H9 (cell line): ENCODE data around the gene ZNF200. TPM values are rescaled to one million over a fixed set of nuclear protein-coding genes. Genes with fewer than 3 reads are reported as not detected.

Source experiments
- DNase-seq: peaks from one replicate; pipeline ENCODE4 v3.0.0-alpha.2; 2017
- H2AFZ ChIP-seq: one replicate; pipeline ENCODE4 v1.6.1; 2013; ENCODE audit warnings: mild to moderate bottlenecking, low read length, control low read depth, moderate library complexity
- H2AK5ac ChIP-seq: 2 replicates; pipeline ENCODE4 v1.6.1; 2013; ENCODE audit warnings: low read length, control low read depth, mixed read lengths; ENCODE audit not compliant: insufficient read length
- H2BK120ac ChIP-seq: one replicate; pipeline ENCODE4 v1.6.1; 2013; ENCODE audit warnings: low read depth, mild to moderate bottlenecking, low read length, control low read depth, inconsistent platforms; ENCODE audit not compliant: poor library complexity, severe bottlenecking
- H2BK12ac ChIP-seq: 2 replicates; pipeline ENCODE4 v1.6.1; 2013; ENCODE audit warnings: low read length, control low read depth, mixed read lengths, low read depth; ENCODE audit not compliant: insufficient read length
- H2BK15ac ChIP-seq: 2 replicates; pipeline ENCODE4 v1.6.1; 2013; ENCODE audit warnings: low read depth, low read length, control low read depth
- H2BK20ac ChIP-seq: one replicate; pipeline ENCODE4 v1.6.1; 2013; ENCODE audit warnings: low read depth, mild to moderate bottlenecking, low read length, control low read depth, inconsistent platforms; ENCODE audit not compliant: poor library complexity, severe bottlenecking
- H2BK5ac ChIP-seq: 2 replicates; pipeline ENCODE4 v1.6.1; 2013; ENCODE audit warnings: low read length, control low read depth, mixed read lengths; ENCODE audit not compliant: insufficient read length
- H3K14ac ChIP-seq: 2 replicates; pipeline ENCODE4 v1.6.1; 2013; ENCODE audit warnings: low read length, control low read depth; ENCODE audit not compliant: insufficient read depth
- H3K18ac ChIP-seq: 2 replicates; pipeline ENCODE4 v1.6.1; 2013; ENCODE audit warnings: low read depth, mild to moderate bottlenecking, mixed read lengths, low read length, control low read depth; ENCODE audit not compliant: insufficient read length
- H3K23ac ChIP-seq: 2 replicates; pipeline ENCODE4 v1.6.1; 2013; ENCODE audit warnings: low read length, control low read depth, mixed read lengths, low read depth; ENCODE audit not compliant: insufficient read length
- H3K23me2 ChIP-seq: 2 replicates; pipeline ENCODE4 v1.6.1; 2013; ENCODE audit warnings: low read depth, mild to moderate bottlenecking, mixed read lengths, low read length, control low read depth; ENCODE audit not compliant: insufficient read length, poor library complexity, severe bottlenecking
- H3K27ac ChIP-seq: 2 replicates; pipeline ENCODE4 v1.5.1; 2013; ENCODE audit warnings: low read length, control low read depth, mixed read lengths, low read depth; ENCODE audit not compliant: insufficient read length
- H3K27me3 ChIP-seq: 2 replicates; pipeline ENCODE4 v1.6.1; 2013; ENCODE audit warnings: low read length, control low read depth, inconsistent platforms; ENCODE audit not compliant: insufficient read depth
- H3K4ac ChIP-seq: 2 replicates; pipeline ENCODE4 v1.6.1; 2013; ENCODE audit warnings: low read depth, mild to moderate bottlenecking, control low read depth, inconsistent platforms, low read length, moderate library complexity
- H3K4me1 ChIP-seq: 2 replicates; pipeline ENCODE4 v1.6.1; 2013; ENCODE audit warnings: low read length, control low read depth, inconsistent platforms; ENCODE audit not compliant: insufficient read depth
- H3K4me2 ChIP-seq: 2 replicates; pipeline ENCODE4 v1.6.1; 2013; ENCODE audit warnings: low read length, control low read depth, mixed read lengths; ENCODE audit not compliant: insufficient read length, insufficient read depth
- H3K56ac ChIP-seq: 2 replicates; pipeline ENCODE4 v1.6.1; 2013; ENCODE audit warnings: low read depth, mild to moderate bottlenecking, mixed read lengths, low read length, control low read depth; ENCODE audit not compliant: insufficient read length
- H3K79me1 ChIP-seq: 2 replicates; pipeline ENCODE4 v1.6.1; 2013; ENCODE audit warnings: low read depth, mild to moderate bottlenecking, moderate library complexity, low read length, control low read depth, inconsistent platforms; ENCODE audit not compliant: insufficient read depth, poor library complexity, severe bottlenecking
- H3K79me2 ChIP-seq: 2 replicates; pipeline ENCODE4 v1.6.1; 2013; ENCODE audit warnings: low read length, control low read depth, inconsistent platforms; ENCODE audit not compliant: insufficient read depth
- H3K9ac ChIP-seq: 2 replicates; pipeline ENCODE4 v1.6.1; 2013; ENCODE audit warnings: low read length, control low read depth, mixed read lengths; ENCODE audit not compliant: insufficient read length; ENCODE audit errors: extremely low read depth
- H3K9me3 ChIP-seq: one replicate; pipeline ENCODE4 v1.6.1; 2013; ENCODE audit warnings: low read depth, low read length, inconsistent platforms; ENCODE audit not compliant: control insufficient read depth
- H3T11ph ChIP-seq: one replicate; pipeline ENCODE4 v1.6.1; 2013; ENCODE audit warnings: mild to moderate bottlenecking, low read length, control low read depth, inconsistent platforms
- H4K20me1 ChIP-seq: one replicate; pipeline ENCODE4 v1.6.1; 2013; ENCODE audit not compliant: control insufficient read depth, insufficient read length, insufficient read depth
- H4K5ac ChIP-seq: 2 replicates; pipeline ENCODE4 v1.6.1; 2013; ENCODE audit warnings: low read depth, mild to moderate bottlenecking, mixed read lengths, low read length, control low read depth; ENCODE audit not compliant: insufficient read length
- H4K8ac ChIP-seq: replicated peaks from 2 replicates; pipeline ENCODE4 v1.6.1; 2013; ENCODE audit warnings: low read length, control low read depth, mixed read lengths, low read depth; ENCODE audit not compliant: insufficient read length
- H4K91ac ChIP-seq: 2 replicates; pipeline ENCODE4 v1.6.1; 2013; ENCODE audit warnings: low read depth, mild to moderate bottlenecking, moderate library complexity, mixed read lengths, low read length, control low read depth; ENCODE audit not compliant: insufficient read length
- H3K27ac Mint-ChIP-seq, 3 experiments: 2 replicates in 2 of 3; 3 replicates in 1 of 3; pipeline ENCODE4 v1.8.0; 2020 to 2021; ENCODE audit warnings: mixed read lengths in 3 of 3, mild to moderate bottlenecking in 1 of 3, moderate library complexity in 1 of 3
- H3K27me3 Mint-ChIP-seq: 2 replicates; pipeline ENCODE4 v1.8.0; 2021; ENCODE audit warnings: low read depth, mild to moderate bottlenecking, moderate library complexity, mixed read lengths
- H3K36me3 Mint-ChIP-seq, 3 experiments: 2 replicates in 2 of 3; 3 replicates in 1 of 3; pipeline ENCODE4 v1.8.0; 2020 to 2021; ENCODE audit warnings: low read depth in 3 of 3, mixed read lengths in 3 of 3; ENCODE audit not compliant: insufficient read depth in 1 of 3
- H3K4me1 Mint-ChIP-seq, 2 experiments: 2 replicates each; pipeline ENCODE4 v1.8.0; 2020; ENCODE audit warnings: mixed read lengths in 2 of 2
- H3K4me3 Mint-ChIP-seq, 2 experiments: 2 replicates in 1 of 2; 3 replicates in 1 of 2; pipeline ENCODE4 v1.8.0; 2020 to 2021; ENCODE audit warnings: mild to moderate bottlenecking in 2 of 2, mixed read lengths in 2 of 2, moderate library complexity in 1 of 2
- H3K9me3 Mint-ChIP-seq, 2 experiments: 2 replicates in 1 of 2; 3 replicates in 1 of 2; pipeline ENCODE4 v1.8.0; 2020; ENCODE audit warnings: mild to moderate bottlenecking in 2 of 2, mixed read lengths in 2 of 2, moderate library complexity in 1 of 2
- WGBS: extraction: QIAGEN DNeasy Blood & Tissue Kit; methylation state at CpG from one replicate; pipeline ENCODE4 v1.1.7; 2013; ENCODE audit warnings: missing lambda C conversion rate, low lambda C conversion rate, mixed read lengths; ENCODE audit not compliant: insufficient read length; ENCODE audit errors: extremely low coverage; 5-methylcytosine and 5-hydroxymethylcytosine counted together
- total RNA-seq: library from RNA; stranded (reverse); gene quantifications from 2 replicates; pipeline ENCODE4 v1.2.1, GENCODE V29; 2021
- TF ChIP-seq, protein P1 (sequence below): fragments of 200-600 bp; sonication (generic); conservative IDR thresholded peaks from 3 replicates; pipeline ENCODE4 v1.8.0; 2021; ENCODE audit warnings: antibody characterized with exemption, mild to moderate bottlenecking

ZNF200 gene
- total RNA-seq, 1 experiment from 2014 or later, result 14.9 TPM

DNA sequence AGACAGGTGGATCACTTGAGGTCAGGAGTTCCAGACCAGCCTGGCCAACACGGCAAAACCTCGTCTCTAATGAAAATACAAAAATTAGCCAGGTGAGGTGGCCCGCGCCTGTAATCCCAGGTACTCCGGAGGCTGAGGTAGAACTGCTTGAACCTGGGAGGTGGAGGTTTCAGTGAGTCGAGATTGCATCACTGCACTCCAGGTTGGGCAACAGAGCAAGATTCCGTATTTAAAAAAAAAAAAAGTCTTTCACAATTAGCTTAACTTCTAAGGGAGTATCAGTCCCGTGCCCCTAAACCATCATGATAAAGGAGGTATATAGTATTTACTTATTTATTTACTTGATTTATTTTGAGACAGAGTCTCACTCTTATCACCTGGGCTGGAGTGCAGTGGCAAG lies 24.9 kb upstream of the ZNF200 start:
- Histone ChIP-seq H4K5ac (no peak overlapping the region), H3K18ac (no peak overlapping the region), H2BK5ac (no peak overlapping the region), H4K8ac (no peak overlapping the region), H3K9ac (no peak overlapping the region), H3T11ph (no peak overlapping the region), H3K4ac (no peak overlapping the region), H2AFZ (no peak overlapping the region), H3K79me2 (no peaks in the 10 kb centered on the region), H2BK15ac (no peak overlapping the region), H3K9me3 (peaks cover 7% of the 10 kb centered on the region), H2AK5ac (no peak overlapping the region), H2BK20ac (no peak overlapping the region), H3K27ac (no peak overlapping the region), H3K23me2 (peaks cover 3% of the 10 kb centered on the region), H2BK120ac (no peak overlapping the region), H3K4me2 (no peak overlapping the region), H2BK12ac (no peak overlapping the region), H4K91ac (no peak overlapping the region), H3K23ac (no peak overlapping the region), H3K56ac (no peak overlapping the region), H3K79me1 (no peaks in the 10 kb centered on the region), H4K20me1 (no peaks in the 10 kb centered on the region), H3K27me3 (no peaks in the 10 kb centered on the region; the same call in 1 of the 2 replicates), H3K14ac (no peak overlapping the region), H3K4me1 (no peaks in the 10 kb centered on the region)
- Mint-ChIP-seq H3K9me3 (peaks cover 32 to 33% of the 10 kb centered on the region in 2 experiments), H3K27me3 (peaks cover 49% of the 10 kb centered on the region), H3K27ac (no peak overlapping the region), H3K4me3 (no peak overlapping the region), H3K4me1 (peaks cover 3% of the 10 kb centered on the region in 2 experiments), H3K36me3 (peaks cover 0 to 6% (median 0%) of the 10 kb centered on the region in 3 experiments; a peak in 1 of 7 replicates)
- no peak for DNase-seq
- no CpG with 5 or more reads among the region's 8 CpGs for WGBS
- TF ChIP-seq, protein P1, sequence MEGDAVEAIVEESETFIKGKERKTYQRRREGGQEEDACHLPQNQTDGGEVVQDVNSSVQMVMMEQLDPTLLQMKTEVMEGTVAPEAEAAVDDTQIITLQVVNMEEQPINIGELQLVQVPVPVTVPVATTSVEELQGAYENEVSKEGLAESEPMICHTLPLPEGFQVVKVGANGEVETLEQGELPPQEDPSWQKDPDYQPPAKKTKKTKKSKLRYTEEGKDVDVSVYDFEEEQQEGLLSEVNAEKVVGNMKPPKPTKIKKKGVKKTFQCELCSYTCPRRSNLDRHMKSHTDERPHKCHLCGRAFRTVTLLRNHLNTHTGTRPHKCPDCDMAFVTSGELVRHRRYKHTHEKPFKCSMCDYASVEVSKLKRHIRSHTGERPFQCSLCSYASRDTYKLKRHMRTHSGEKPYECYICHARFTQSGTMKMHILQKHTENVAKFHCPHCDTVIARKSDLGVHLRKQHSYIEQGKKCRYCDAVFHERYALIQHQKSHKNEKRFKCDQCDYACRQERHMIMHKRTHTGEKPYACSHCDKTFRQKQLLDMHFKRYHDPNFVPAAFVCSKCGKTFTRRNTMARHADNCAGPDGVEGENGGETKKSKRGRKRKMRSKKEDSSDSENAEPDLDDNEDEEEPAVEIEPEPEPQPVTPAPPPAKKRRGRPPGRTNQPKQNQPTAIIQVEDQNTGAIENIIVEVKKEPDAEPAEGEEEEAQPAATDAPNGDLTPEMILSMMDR, result no peak
